WTC11 (cell line): ENCODE results near the gene FHAD1. TPM values are rescaled to one million over a fixed set of nuclear protein-coding genes. Genes with fewer than 3 reads are reported as not detected.

ENCODE experiments used
- ATAC-seq: fragments of 200-7000 bp; cut with Tn5 transposase; 2 replicates; pipeline ENCODE4 v1.10.0; 2021; ENCODE audit warnings: mild to moderate bottlenecking, moderate library complexity
- Bru-seq: library from RNA; stranded (reverse); fragments of 400-500 nt; gene quantifications from one replicate; lab custom pipeline; 2021; lab: Mats Ljungman, UMichigan
- CTCF ChIA-PET: fragments of 300-600 bp; sonication (Branson Sonifier 250); formaldehyde crosslinking; loops from one replicate; lab custom pipeline; 2021; ENCODE audit warnings: antibody characterized with exemption; lab: Charles Lee
- POLR2A ChIA-PET: fragments of 350-600 bp; sonication (Branson Sonifier 250); formaldehyde crosslinking; loops from one replicate; lab custom pipeline; 2021; ENCODE audit warnings: antibody characterized with exemption; lab: Charles Lee
- DNase-seq: peaks from one replicate; pipeline ENCODE4 v3.0.0; 2021; ENCODE audit warnings: low spot score
- H3K27ac Mint-ChIP-seq: 2 replicates; pipeline ENCODE4 v1.8.0; 2021; ENCODE audit warnings: mixed read lengths
- H3K27me3 Mint-ChIP-seq: 2 replicates; pipeline ENCODE4 v1.8.0; 2021; ENCODE audit warnings: low read depth, mild to moderate bottlenecking, moderate library complexity, mixed read lengths
- H3K36me3 Mint-ChIP-seq: 2 replicates; pipeline ENCODE4 v1.8.0; 2021; ENCODE audit warnings: mixed read lengths
- H3K4me1 Mint-ChIP-seq: 2 replicates; pipeline ENCODE4 v1.8.0; 2022; ENCODE audit warnings: mixed read lengths
- H3K4me3 Mint-ChIP-seq: 2 replicates; pipeline ENCODE4 v1.8.0; 2021; ENCODE audit warnings: mild to moderate bottlenecking, moderate library complexity, mixed read lengths
- H3K9me3 Mint-ChIP-seq: 2 replicates; pipeline ENCODE4 v1.8.0; 2021; ENCODE audit warnings: mixed read lengths
- ATF3 ChIP-seq: sonication (generic); formaldehyde crosslinking; conservative IDR thresholded peaks from 2 replicates; pipeline ENCODE4 v1.8.1; 2022; ENCODE audit warnings: mild to moderate bottlenecking, missing genetic modification reagents
- E2F5 ChIP-seq: sonication (generic); formaldehyde crosslinking; IDR thresholded peaks from 2 replicates; pipeline ENCODE4 v1.8.1; 2022; ENCODE audit warnings: mild to moderate bottlenecking, moderate library complexity, missing genetic modification reagents
- ELF4 ChIP-seq: sonication (generic); formaldehyde crosslinking; IDR thresholded peaks from 2 replicates; pipeline ENCODE4 v1.8.1; 2022; ENCODE audit warnings: low read depth, mild to moderate bottlenecking, moderate library complexity, missing genetic modification reagents
- ESRRA ChIP-seq: sonication (generic); formaldehyde crosslinking; IDR thresholded peaks from 2 replicates; pipeline ENCODE4 v1.8.1; 2022; ENCODE audit warnings: mild to moderate bottlenecking, missing genetic modification reagents, borderline replicate concordance
- FOXP1 ChIP-seq: sonication (generic); formaldehyde crosslinking; IDR thresholded peaks from 2 replicates; pipeline ENCODE4 v1.8.0; 2022; ENCODE audit warnings: missing genetic modification reagents, mild to moderate bottlenecking, moderate library complexity, borderline replicate concordance
- GABPB1 ChIP-seq: sonication (generic); formaldehyde crosslinking; IDR thresholded peaks from 2 replicates; pipeline ENCODE4 v1.8.1; 2023; ENCODE audit warnings: mild to moderate bottlenecking, missing genetic modification reagents
- HMGA2 ChIP-seq: fragments of 250-450 bp; sonication (Bioruptor Pico); IDR thresholded peaks from 2 replicates; pipeline ENCODE4 v1.4.0; 2021; ENCODE audit warnings: mild to moderate bottlenecking, moderate library complexity
- KAT7 ChIP-seq: sonication (generic); formaldehyde crosslinking; IDR thresholded peaks from 2 replicates; pipeline ENCODE4 v1.8.1; 2023; ENCODE audit warnings: missing genetic modification reagents, mild to moderate bottlenecking, borderline replicate concordance
- NFE2L1 ChIP-seq: sonication (generic); formaldehyde crosslinking; IDR thresholded peaks from 2 replicates; pipeline ENCODE4 v1.8.1; 2023; ENCODE audit warnings: missing genetic modification reagents
- NR2C2 ChIP-seq: sonication (generic); formaldehyde crosslinking; IDR thresholded peaks from 2 replicates; pipeline ENCODE4 v1.8.0; 2022; ENCODE audit warnings: mild to moderate bottlenecking, missing genetic modification reagents
- NR3C1 ChIP-seq: sonication (generic); formaldehyde crosslinking; conservative IDR thresholded peaks from 2 replicates; pipeline ENCODE4 v1.8.1; 2023; ENCODE audit warnings: low read depth, mild to moderate bottlenecking, missing genetic modification reagents
- RELA ChIP-seq: sonication (generic); formaldehyde crosslinking; IDR thresholded peaks from 2 replicates; pipeline ENCODE4 v1.8.1; 2022; ENCODE audit warnings: missing genetic modification reagents, mild to moderate bottlenecking, borderline replicate concordance
- SOX15 ChIP-seq: fragments of 250-450 bp; sonication (Bioruptor Pico); IDR thresholded peaks from 2 replicates; pipeline ENCODE4 v1.9.0; 2021; ENCODE audit warnings: mild to moderate bottlenecking
- SP1 ChIP-seq: sonication (generic); formaldehyde crosslinking; conservative IDR thresholded peaks from 2 replicates; pipeline ENCODE4 v1.8.1; 2022; ENCODE audit warnings: missing genetic modification reagents
- TEAD4 ChIP-seq: sonication (generic); formaldehyde crosslinking; IDR thresholded peaks from 2 replicates; pipeline ENCODE4 v1.8.0; 2022; ENCODE audit warnings: mild to moderate bottlenecking, missing genetic modification reagents
- TP53 ChIP-seq: sonication (generic); formaldehyde crosslinking; IDR thresholded peaks from 2 replicates; pipeline ENCODE4 v1.8.1; 2023; ENCODE audit warnings: mild to moderate bottlenecking, missing genetic modification reagents
- ZNF138 ChIP-seq: sonication (generic); formaldehyde crosslinking; conservative IDR thresholded peaks from 2 replicates; pipeline ENCODE4 v1.8.1; 2022; ENCODE audit warnings: mild to moderate bottlenecking, moderate library complexity, missing genetic modification reagents
- ZNF281 ChIP-seq: sonication (generic); formaldehyde crosslinking; IDR thresholded peaks from 2 replicates; pipeline ENCODE4 v1.8.0; 2023; ENCODE audit warnings: mild to moderate bottlenecking, missing genetic modification reagents
- ZNF396 ChIP-seq: fragments of 250-450 bp; sonication (Bioruptor Pico); IDR thresholded peaks from 2 replicates; pipeline ENCODE4 v1.8.0; 2021; ENCODE audit warnings: mild to moderate bottlenecking, moderate library complexity, borderline replicate concordance
- ZNF423 ChIP-seq: fragments of 250-450 bp; sonication (Bioruptor Pico); IDR thresholded peaks from 2 replicates; pipeline ENCODE4 v2.1.2; 2022; ENCODE audit warnings: mild to moderate bottlenecking, moderate library complexity
- long read RNA-seq, 3 experiments: library from RNA in 1 of 3; library from capped mRNA in 1 of 3; library from polyadenylated mRNA in 1 of 3; unstranded in 2 of 3; stranded (forward) in 1 of 3; transcript quantifications; one replicate each; pipeline ENCODE4 v2.0.0, GENCODE V29; 2021
- total RNA-seq: library from RNA; stranded (reverse); gene quantifications from 3 replicates; pipeline ENCODE4 v1.2.3, GENCODE V29; 2021
- TF ChIP-seq, protein P1 (sequence below): sonication (generic); formaldehyde crosslinking; IDR thresholded peaks from 2 replicates; pipeline ENCODE4 v1.8.0; 2022; ENCODE audit warnings: missing genetic modification reagents
- TF ChIP-seq, protein P2 (sequence below): sonication (generic); formaldehyde crosslinking; IDR thresholded peaks from 2 replicates; pipeline ENCODE4 v1.8.1; 2023; ENCODE audit warnings: mild to moderate bottlenecking, missing genetic modification reagents, moderate library complexity
- TF ChIP-seq, protein P3 (sequence below): fragments of 250-450 bp; sonication (Bioruptor Pico); conservative IDR thresholded peaks from 2 replicates; pipeline ENCODE4 v1.9.0; 2021; ENCODE audit warnings: mild to moderate bottlenecking
- TF ChIP-seq, protein P4 (sequence below): fragments of 250-450 bp; sonication (Bioruptor Pico); IDR thresholded peaks from 2 replicates; pipeline ENCODE4 v2.1.2; 2022; ENCODE audit warnings: mild to moderate bottlenecking, moderate library complexity

Gene FHAD1
- total RNA-seq: 2.6 to 3.0 TPM (median 2.9 TPM) in 3 replicates
- Bru-seq, nascent RNA: percentile 34 among the genes with signal in this experiment
- long read RNA-seq, experiment 1, partial matches to known transcripts: 4 of 9 reads
- long read RNA-seq, experiment 1, other reads (novel, unspliced or antisense): 5 of 9 reads
- long read RNA-seq, experiment 2, partial matches to known transcripts: 2 of 2 reads
- long read RNA-seq, experiment 2, other reads (novel, unspliced or antisense): 0 of 2 reads
- long read RNA-seq, experiment 3: 0 reads

DNA sequence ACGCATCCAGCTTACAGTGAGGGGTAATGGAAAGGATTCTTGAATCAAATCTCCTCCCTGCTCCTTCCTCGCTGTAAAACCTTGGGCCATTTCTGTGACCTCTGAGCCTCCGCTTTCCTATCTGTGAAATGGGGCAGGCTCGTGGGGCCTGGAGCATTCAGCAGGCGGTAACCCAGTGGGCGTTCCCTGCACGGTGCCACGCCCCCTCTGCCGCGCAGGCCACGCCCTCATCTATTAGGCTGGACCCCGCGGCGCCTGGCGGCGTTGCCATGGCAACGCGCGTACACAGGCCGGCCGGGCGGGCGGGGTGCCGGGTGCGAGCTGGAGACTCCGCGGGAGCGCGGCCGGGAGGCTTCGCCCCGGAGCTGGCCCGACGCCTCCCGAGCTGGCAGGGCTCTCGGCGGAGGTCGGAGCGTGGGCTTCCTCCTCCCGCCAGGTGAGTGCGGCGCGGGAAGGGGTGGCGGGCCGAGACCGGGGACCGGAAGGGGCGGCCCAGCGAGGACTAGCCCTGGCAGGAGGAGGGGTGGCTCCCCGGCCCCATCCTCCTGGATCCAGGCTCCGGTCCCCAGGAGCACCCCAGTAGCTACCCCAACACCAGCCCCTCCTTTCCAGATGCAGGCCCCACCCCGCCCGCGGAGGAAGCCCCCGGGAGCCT is at the start of gene FHAD1:
Gene FHAD1, plus strand, starts transcription at position 264 of the 655 bp plus-strand sequence. CDS start 4,562 bp downstream, outside the sequence.
- ATAC-seq (peak; percentile 77), DNase-seq (peak; percentile 86)
- ChIA-PET CTCF (interaction anchor here (0.6 to 2.9 kb wide), 3 partner anchors 13 to 110 kb away, joined by 3 to 15 read pairs (median 6); partner anchors contain the start of gene TMEM51), POLR2A (no interaction called here)
- H3K4me3 Mint-ChIP-seq: peak within 1 kb of the TSS; percentile 71
- peak within 1 kb of the TSS; percentile 15; the same call in 1 of the 2 replicates for H3K27ac Mint-ChIP-seq
- no peaks in the 10 kb centered on the region for H3K36me3 Mint-ChIP-seq
- H3K27me3 Mint-ChIP-seq: peaks cover 10% of the 10 kb centered on the region; the same call in 1 of the 2 replicates
- peaks cover 5% of the 10 kb centered on the region; the same call in 1 of the 2 replicates for H3K9me3 Mint-ChIP-seq
- H3K4me1 Mint-ChIP-seq: peaks cover 38% of the 10 kb centered on the region
- TF ChIP-seq ZNF281 (CRISPR knock-in tag) (no peak), ESRRA (CRISPR knock-in tag) (peak; percentile 95; the same call in 1 of the 2 replicates), TP53 (CRISPR knock-in tag) (0 out of 2 replicates have a peak, but pooled peaks have one; percentile 37), ELF4 (CRISPR knock-in tag) (0 out of 2 replicates have a peak, but pooled peaks have one; percentile 29), HMGA2 (no peak), ATF3 (CRISPR knock-in tag) (no peak), NFE2L1 (CRISPR knock-in tag) (no peak), NR2C2 (no peak), FOXP1 (CRISPR knock-in tag) (0 out of 2 replicates have a peak, but pooled peaks have one; percentile 63), TEAD4 (CRISPR knock-in tag) (no peak), ZNF138 (CRISPR knock-in tag) (no peak), SP1 (CRISPR knock-in tag) (peak; percentile 90), SOX15 (no peak), GABPB1 (CRISPR knock-in tag) (no peak), ZNF423 (CRISPR knock-in tag) (peak; percentile 36; the same call in 1 of the 2 replicates), NR3C1 (CRISPR knock-in tag) (no peak), RELA (CRISPR knock-in tag) (no peak), KAT7 (CRISPR knock-in tag) (0 out of 2 replicates have a peak, but pooled peaks have one; percentile 57), ZNF396 (CRISPR knock-in tag) (no peak; the same call in 1 of the 2 replicates), E2F5 (CRISPR knock-in tag) (peak; percentile 90; the same call in 1 of the 2 replicates)
- TF ChIP-seq, protein P1, sequence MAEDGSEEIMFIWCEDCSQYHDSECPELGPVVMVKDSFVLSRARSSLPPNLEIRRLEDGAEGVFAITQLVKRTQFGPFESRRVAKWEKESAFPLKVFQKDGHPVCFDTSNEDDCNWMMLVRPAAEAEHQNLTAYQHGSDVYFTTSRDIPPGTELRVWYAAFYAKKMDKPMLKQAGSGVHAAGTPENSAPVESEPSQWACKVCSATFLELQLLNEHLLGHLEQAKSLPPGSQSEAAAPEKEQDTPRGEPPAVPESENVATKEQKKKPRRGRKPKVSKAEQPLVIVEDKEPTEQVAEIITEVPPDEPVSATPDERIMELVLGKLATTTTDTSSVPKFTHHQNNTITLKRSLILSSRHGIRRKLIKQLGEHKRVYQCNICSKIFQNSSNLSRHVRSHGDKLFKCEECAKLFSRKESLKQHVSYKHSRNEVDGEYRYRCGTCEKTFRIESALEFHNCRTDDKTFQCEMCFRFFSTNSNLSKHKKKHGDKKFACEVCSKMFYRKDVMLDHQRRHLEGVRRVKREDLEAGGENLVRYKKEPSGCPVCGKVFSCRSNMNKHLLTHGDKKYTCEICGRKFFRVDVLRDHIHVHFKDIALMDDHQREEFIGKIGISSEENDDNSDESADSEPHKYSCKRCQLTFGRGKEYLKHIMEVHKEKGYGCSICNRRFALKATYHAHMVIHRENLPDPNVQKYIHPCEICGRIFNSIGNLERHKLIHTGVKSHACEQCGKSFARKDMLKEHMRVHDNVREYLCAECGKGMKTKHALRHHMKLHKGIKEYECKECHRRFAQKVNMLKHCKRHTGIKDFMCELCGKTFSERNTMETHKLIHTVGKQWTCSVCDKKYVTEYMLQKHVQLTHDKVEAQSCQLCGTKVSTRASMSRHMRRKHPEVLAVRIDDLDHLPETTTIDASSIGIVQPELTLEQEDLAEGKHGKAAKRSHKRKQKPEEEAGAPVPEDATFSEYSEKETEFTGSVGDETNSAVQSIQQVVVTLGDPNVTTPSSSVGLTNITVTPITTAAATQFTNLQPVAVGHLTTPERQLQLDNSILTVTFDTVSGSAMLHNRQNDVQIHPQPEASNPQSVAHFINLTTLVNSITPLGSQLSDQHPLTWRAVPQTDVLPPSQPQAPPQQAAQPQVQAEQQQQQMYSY (CRISPR knock-in tag): peak; percentile 62; the same call in 1 of the 2 replicates
- TF ChIP-seq, protein P2, sequence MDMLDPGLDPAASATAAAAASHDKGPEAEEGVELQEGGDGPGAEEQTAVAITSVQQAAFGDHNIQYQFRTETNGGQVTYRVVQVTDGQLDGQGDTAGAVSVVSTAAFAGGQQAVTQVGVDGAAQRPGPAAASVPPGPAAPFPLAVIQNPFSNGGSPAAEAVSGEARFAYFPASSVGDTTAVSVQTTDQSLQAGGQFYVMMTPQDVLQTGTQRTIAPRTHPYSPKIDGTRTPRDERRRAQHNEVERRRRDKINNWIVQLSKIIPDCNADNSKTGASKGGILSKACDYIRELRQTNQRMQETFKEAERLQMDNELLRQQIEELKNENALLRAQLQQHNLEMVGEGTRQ (CRISPR knock-in tag): 0 out of 2 replicates have a peak, but pooled peaks have one; percentile 26
- TF ChIP-seq, protein P3, sequence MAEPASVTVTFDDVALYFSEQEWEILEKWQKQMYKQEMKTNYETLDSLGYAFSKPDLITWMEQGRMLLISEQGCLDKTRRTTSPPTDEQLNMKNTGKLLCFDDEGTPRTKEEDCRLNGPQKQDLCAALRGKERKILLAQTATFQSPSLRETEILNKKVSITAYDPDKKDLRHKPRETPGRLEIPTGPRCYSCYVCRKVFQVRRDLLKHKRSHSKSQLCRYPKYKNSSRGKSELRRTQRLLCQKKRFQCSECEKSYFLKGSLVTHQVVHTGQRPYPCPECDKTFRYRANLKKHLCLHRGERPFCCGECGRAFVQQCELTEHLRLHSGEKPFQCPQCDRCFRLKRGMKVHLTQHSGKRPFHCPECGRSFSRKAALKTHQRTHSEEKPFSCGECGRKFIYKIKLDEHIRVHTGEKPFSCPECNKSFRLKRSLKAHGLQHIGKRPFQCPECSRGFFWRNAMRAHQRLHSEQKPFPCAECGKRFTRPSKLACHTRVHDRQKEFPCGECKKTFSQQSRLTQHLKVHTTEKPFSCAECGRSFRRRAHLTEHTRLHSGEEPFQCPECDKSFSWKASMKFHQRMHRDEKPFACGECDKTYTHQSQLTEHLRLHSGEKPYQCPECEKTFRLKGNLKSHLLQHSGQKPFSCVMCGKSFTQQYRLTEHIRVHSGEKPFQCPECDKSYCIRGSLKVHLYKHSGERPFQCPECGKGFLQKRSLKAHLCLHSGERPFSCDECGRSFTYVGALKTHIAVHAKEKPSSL: no peak
- TF ChIP-seq, protein P4, sequence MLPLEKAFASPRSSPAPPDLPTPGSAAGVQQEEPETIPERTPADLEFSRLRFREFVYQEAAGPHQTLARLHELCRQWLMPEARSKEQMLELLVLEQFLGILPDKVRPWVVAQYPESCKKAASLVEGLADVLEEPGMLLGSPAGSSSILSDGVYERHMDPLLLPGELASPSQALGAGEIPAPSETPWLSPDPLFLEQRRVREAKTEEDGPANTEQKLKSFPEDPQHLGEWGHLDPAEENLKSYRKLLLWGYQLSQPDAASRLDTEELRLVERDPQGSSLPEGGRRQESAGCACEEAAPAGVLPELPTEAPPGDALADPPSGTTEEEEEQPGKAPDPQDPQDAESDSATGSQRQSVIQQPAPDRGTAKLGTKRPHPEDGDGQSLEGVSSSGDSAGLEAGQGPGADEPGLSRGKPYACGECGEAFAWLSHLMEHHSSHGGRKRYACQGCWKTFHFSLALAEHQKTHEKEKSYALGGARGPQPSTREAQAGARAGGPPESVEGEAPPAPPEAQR: no peak
